SJCRH30 (cell line): Measurements from ENCODE around the gene NLRP6. TPM values are rescaled to one million over a fixed set of nuclear protein-coding genes. Genes with fewer than 3 reads are reported as not detected.
"Not testable (repeated sequence)": the region's sequence is repeated elsewhere in the genome, so short reads cannot be mapped to it uniquely, and the experiment has no call there.

ENCODE experiments used
- DNase-seq, 2 experiments: peaks; one replicate each; pipeline ENCODE4 v3.0.0-alpha.2; 2015 to 2020
- H3K27ac ChIP-seq: fragments of 250-450 bp; sonication (Bioruptor Pico); 2 replicates; pipeline ENCODE4 v1.5.1; 2020; ENCODE audit warnings: mild to moderate bottlenecking, moderate library complexity
- H3K27me3 ChIP-seq: fragments of 250-450 bp; sonication (Bioruptor Pico); 2 replicates; pipeline ENCODE4 v1.5.1; 2020; ENCODE audit warnings: mild to moderate bottlenecking, moderate library complexity
- H3K36me3 ChIP-seq: fragments of 250-450 bp; sonication (Bioruptor Pico); 2 replicates; pipeline ENCODE4 v1.5.1; 2020; ENCODE audit warnings: mild to moderate bottlenecking, moderate library complexity
- H3K4me1 ChIP-seq: fragments of 250-450 bp; sonication (Bioruptor Pico); 2 replicates; pipeline ENCODE4 v1.5.1; 2020; ENCODE audit warnings: mild to moderate bottlenecking, moderate library complexity
- H3K4me3 ChIP-seq: fragments of 250-450 bp; sonication (Bioruptor Pico); 2 replicates; pipeline ENCODE4 v1.5.1; 2020; ENCODE audit warnings: mild to moderate bottlenecking, moderate library complexity
- H3K9me3 ChIP-seq: fragments of 250-450 bp; sonication (Bioruptor Pico); replicated peaks from 2 replicates; pipeline ENCODE4 v1.5.1; 2020; ENCODE audit warnings: mild to moderate bottlenecking, moderate library complexity
- total RNA-seq: library from RNA; depleted of rRNA; stranded (reverse); fragments of >200 nt; shearing (Covaris generic); gene quantifications from 2 replicates; pipeline ENCODE4 v1.2.3, GENCODE V29; 2014

NLRP6 gene
- total RNA-seq, 1 experiment from 2014 or later = not detected

GRCh38 chr11:325796-326591, 47.8 kb downstream of the NLRP6 start:
- Histone ChIP-seq H3K27me3 (no peaks in the 10 kb centered on the region), H3K4me3 (no peak overlapping the region), H3K9me3 (no peaks in the 10 kb centered on the region), H3K4me1 (peaks cover 11% of the 10 kb centered on the region), H3K36me3 (no peaks in the 10 kb centered on the region), H3K27ac (no peak overlapping the region; the same call in 1 of the 2 replicates)
- DNase-seq = no peak

- H3K4me1 ChIP-seq = peaks cover 11% of the 10 kb centered on the region
- peak overlapping the region; percentile 7; the same call in 1 of the 2 replicates for H3K27ac ChIP-seq
- peak in 1 of 2 experiments; percentile 20 for DNase-seq
- no peaks in the 10 kb centered on the region for H3K36me3 ChIP-seq
- H3K9me3 ChIP-seq = no peaks in the 10 kb centered on the region
- H3K4me3 ChIP-seq = peak overlapping the region; percentile 35; the same call in 1 of the 2 replicates
- H3K27me3 ChIP-seq = no peaks in the 10 kb centered on the region
Measured at GRCh38 chr11:326592-326841, 48.3 kb downstream of the NLRP6 start.

- Histone ChIP-seq H3K27ac (peak overlapping the region; percentile 7; the same call in 1 of the 2 replicates), H3K4me1 (peaks cover 11% of the 10 kb centered on the region), H3K27me3 (no peaks in the 10 kb centered on the region), H3K36me3 (no peaks in the 10 kb centered on the region), H3K4me3 (peak overlapping the region; percentile 35), H3K9me3 (no peaks in the 10 kb centered on the region)
- DNase-seq = peak; percentile 42 to 60
Measured at GRCh38 chr11:326842-327580, 48.8 kb downstream of the NLRP6 start.

- Histone ChIP-seq H3K4me3 (peak overlapping the region; percentile 35), H3K4me1 (peaks cover 11% of the 10 kb centered on the region), H3K9me3 (no peaks in the 10 kb centered on the region), H3K27ac (no peak overlapping the region; the same call in 1 of the 2 replicates), H3K27me3 (no peaks in the 10 kb centered on the region), H3K36me3 (no peaks in the 10 kb centered on the region)
- no peak for DNase-seq
Measured at GRCh38 chr11:327581-327923, 49.3 kb downstream of the NLRP6 start.

GRCh38 chr11:328012-328411, 49.8 kb downstream of the NLRP6 start:
- no peak overlapping the region for H3K27ac ChIP-seq
- peaks cover 11% of the 10 kb centered on the region for H3K4me1 ChIP-seq
- no peaks in the 10 kb centered on the region for H3K27me3 ChIP-seq
- H3K4me3 ChIP-seq = no peak overlapping the region
- no peaks in the 10 kb centered on the region for H3K9me3 ChIP-seq
- no peak for DNase-seq
- no peaks in the 10 kb centered on the region for H3K36me3 ChIP-seq

- H3K27ac ChIP-seq = 0 out of 2 replicates have a peak overlapping the region, but pooled peaks have one; percentile 5
- not testable (repeated sequence) for H3K27me3 ChIP-seq, H3K36me3 ChIP-seq, H3K4me3 ChIP-seq, H3K9me3 ChIP-seq, DNase-seq
- H3K4me1 ChIP-seq = peaks cover 11% of the 10 kb centered on the region
Measured at GRCh38 chr11:328516-329100, 50.4 kb downstream of the NLRP6 start.

GRCh38 chr11:329886-330253, 51.7 kb downstream of the NLRP6 start:
- Histone ChIP-seq H3K4me3 (no peak overlapping the region), H3K4me1 (peaks cover 13% of the 10 kb centered on the region), H3K36me3 (no peaks in the 10 kb centered on the region), H3K27me3 (no peaks in the 10 kb centered on the region), H3K27ac (no peak overlapping the region), H3K9me3 (no peaks in the 10 kb centered on the region)
- DNase-seq = no peak

- Histone ChIP-seq H3K4me1 (peaks cover 13% of the 10 kb centered on the region), H3K36me3 (no peaks in the 10 kb centered on the region), H3K27me3 (no peaks in the 10 kb centered on the region), H3K9me3 (no peaks in the 10 kb centered on the region), H3K27ac (no peak overlapping the region), H3K4me3 (no peak overlapping the region)
- DNase-seq = no peak
Measured at GRCh38 chr11:330307-330693, 52.1 kb downstream of the NLRP6 start.

- Histone ChIP-seq H3K27me3 (no peaks in the 10 kb centered on the region), H3K27ac (no peak overlapping the region), H3K4me1 (peaks cover 16% of the 10 kb centered on the region), H3K4me3 (no peak overlapping the region), H3K36me3 (no peaks in the 10 kb centered on the region), H3K9me3 (no peaks in the 10 kb centered on the region)
- no peak for DNase-seq
Measured at GRCh38 chr11:330694-331357, 52.6 kb downstream of the NLRP6 start.

- H3K4me1 ChIP-seq = peaks cover 17% of the 10 kb centered on the region
- H3K27ac ChIP-seq = no peak overlapping the region
- H3K4me3 ChIP-seq = no peak overlapping the region
- no peaks in the 10 kb centered on the region for H3K9me3 ChIP-seq
- no peak for DNase-seq
- H3K27me3 ChIP-seq = no peaks in the 10 kb centered on the region
- no peaks in the 10 kb centered on the region for H3K36me3 ChIP-seq
Measured at GRCh38 chr11:331358-332060, 53.3 kb downstream of the NLRP6 start.

GRCh38 chr11:332651-333480, 54.7 kb downstream of the NLRP6 start:
- no peak overlapping the region for H3K27ac ChIP-seq
- no peaks in the 10 kb centered on the region for H3K36me3 ChIP-seq
- H3K4me3 ChIP-seq = no peak overlapping the region
- no peaks in the 10 kb centered on the region for H3K9me3 ChIP-seq
- no peaks in the 10 kb centered on the region for H3K27me3 ChIP-seq
- DNase-seq = no peak
- H3K4me1 ChIP-seq = peaks cover 8% of the 10 kb centered on the region; the same call in 1 of the 2 replicates

GRCh38 chr11:333616-334263, 55.5 kb downstream of the NLRP6 start:
- H3K27ac ChIP-seq, H3K4me1 ChIP-seq, H3K36me3 ChIP-seq, H3K9me3 ChIP-seq, H3K27me3 ChIP-seq, DNase-seq, H3K4me3 ChIP-seq: not testable (repeated sequence)

- no peaks in the 10 kb centered on the region for H3K9me3 ChIP-seq
- H3K4me1 ChIP-seq = peaks cover 8% of the 10 kb centered on the region; the same call in 1 of the 2 replicates
- no peak for DNase-seq
- H3K27me3 ChIP-seq = no peaks in the 10 kb centered on the region
- no peak overlapping the region for H3K27ac ChIP-seq
- H3K36me3 ChIP-seq = no peaks in the 10 kb centered on the region
- no peak overlapping the region for H3K4me3 ChIP-seq
Measured at GRCh38 chr11:334264-334994, 56.2 kb downstream of the NLRP6 start.
